ENCODE measurements around the gene AARS2. TPM values are rescaled to one million over a fixed set of nuclear protein-coding genes. Genes with fewer than 3 reads are reported as not detected.
"Not testable (repeated sequence)": the region's sequence is repeated elsewhere in the genome, so short reads cannot be mapped to it uniquely, and the experiment has no call there.

The AARS2 gene
- total RNA-seq, 1 experiment from 2014 or later: 11.6 TPM

GRCh38 chr6:44315951-44316350 is 2.8 kb upstream of the AARS2 start:
- Histone ChIP-seq H3K4me1 (replicated peaks; ENCODE audit: insufficient read depth) (peaks cover 9% of the 10 kb centered on the region), H3K36me3 (ENCODE audit: low read depth) (peaks cover under 1% of the 10 kb centered on the region; the same call in 1 of the 2 replicates), H3K9me3 (ENCODE audit: insufficient read depth, low read depth) (no peaks in the 10 kb centered on the region), H3K4me3 (no peak overlapping the region), H3K9me2 (ENCODE audit: insufficient read depth) (no peaks in the 10 kb centered on the region), H3K79me2 (ENCODE audit: low read depth) (peaks cover 15% of the 10 kb centered on the region), H4K20me1 (ENCODE audit: insufficient read depth) (no peaks in the 10 kb centered on the region), H2AFZ (no peak overlapping the region), H3K27me3 (ENCODE audit: insufficient read depth, low read depth) (peaks cover 47% of the 10 kb centered on the region), H3F3A (ENCODE audit: insufficient read depth, low read depth) (no peaks in the 10 kb centered on the region), H3K4me2 (no peak overlapping the region), H3K27ac (no peak overlapping the region)
- BruUV-seq (replicated peaks): no TSS peak
- intact Hi-C loops (cut with micrococcal nuclease; ENCODE audit: unreplicated experiment): no loop called here
- ChIA-PET CTCF (no interaction called here), POLR2A (ENCODE audit: unreplicated experiment) (interaction anchor here (0.6 kb wide), 1 partner anchor 594 kb away, joined by 4 read pairs; no protein-coding TSS in a partner anchor)
- DNase-seq: no peak
- TF ChIP-seq CTCF (conservative IDR thresholded peaks at IDR 0.05) (no peak), EZH2 (IDR thresholded peaks at IDR 0.05; ENCODE audit: low read depth) (no peak)

- Histone ChIP-seq H3K36me3 (ENCODE audit: low read depth) (peaks cover 5% of the 10 kb centered on the region; the same call in 1 of the 2 replicates), H2AFZ (no peak overlapping the region), H3K4me1 (replicated peaks; ENCODE audit: insufficient read depth) (peaks cover 9% of the 10 kb centered on the region), H4K20me1 (ENCODE audit: insufficient read depth) (no peaks in the 10 kb centered on the region), H3K79me2 (ENCODE audit: low read depth) (peaks cover 15% of the 10 kb centered on the region), H3K4me3 (no peak overlapping the region), H3K4me2 (no peak overlapping the region), H3K9me3 (ENCODE audit: insufficient read depth, low read depth) (no peaks in the 10 kb centered on the region), H3K27ac (no peak overlapping the region), H3K9me2 (ENCODE audit: insufficient read depth) (no peaks in the 10 kb centered on the region), H3F3A (ENCODE audit: insufficient read depth, low read depth) (no peaks in the 10 kb centered on the region), H3K27me3 (ENCODE audit: insufficient read depth, low read depth) (peaks cover 43% of the 10 kb centered on the region)
- CTCF ChIA-PET: no interaction called here
- POLR2A ChIA-PET (ENCODE audit: unreplicated experiment): no interaction called here
- TF ChIP-seq CTCF (conservative IDR thresholded peaks at IDR 0.05) (no peak), EZH2 (IDR thresholded peaks at IDR 0.05; ENCODE audit: low read depth) (no peak)
- DNase-seq: no peak
- BruUV-seq (replicated peaks): no TSS peak
- intact Hi-C loops (cut with micrococcal nuclease; ENCODE audit: unreplicated experiment): no loop called here
Observed at GRCh38 chr6:44315516-44315915, 2.4 kb upstream of the AARS2 start.

GRCh38 chr6:44314657-44315056 is 1.5 kb upstream of the AARS2 start:
- CTCF ChIA-PET; H2AFZ ChIP-seq; intact Hi-C loops (cut with micrococcal nuclease; ENCODE audit: unreplicated experiment); DNase-seq; H3K4me3 ChIP-seq; H3K4me2 ChIP-seq; H3K9me3 ChIP-seq (ENCODE audit: insufficient read depth, low read depth); H3K4me1 ChIP-seq (replicated peaks; ENCODE audit: insufficient read depth); H4K20me1 ChIP-seq (ENCODE audit: insufficient read depth); H3K27ac ChIP-seq; H3F3A ChIP-seq (ENCODE audit: insufficient read depth, low read depth); BruUV-seq (replicated peaks); H3K36me3 ChIP-seq (ENCODE audit: low read depth); POLR2A ChIA-PET (ENCODE audit: unreplicated experiment); H3K9me2 ChIP-seq (ENCODE audit: insufficient read depth): not testable (repeated sequence)
- peaks cover 34% of the 10 kb centered on the region for H3K27me3 ChIP-seq (ENCODE audit: insufficient read depth, low read depth)
- peaks cover 15% of the 10 kb centered on the region for H3K79me2 ChIP-seq (ENCODE audit: low read depth)

- ChIA-PET POLR2A (ENCODE audit: unreplicated experiment) (no interaction called here), CTCF (no interaction called here)
- no peaks in the 10 kb centered on the region for H3K9me3 ChIP-seq (ENCODE audit: insufficient read depth, low read depth)
- peaks cover 6% of the 10 kb centered on the region for H3K27me3 ChIP-seq (ENCODE audit: insufficient read depth, low read depth)
- DNase-seq: no peak
- H3K4me1 ChIP-seq (replicated peaks; ENCODE audit: insufficient read depth): peaks cover 9% of the 10 kb centered on the region
- TF ChIP-seq EZH2 (IDR thresholded peaks at IDR 0.05; ENCODE audit: low read depth) (no peak), CTCF (conservative IDR thresholded peaks at IDR 0.05) (no peak)
- intact Hi-C loops (cut with micrococcal nuclease; ENCODE audit: unreplicated experiment): no loop called here
- no peak overlapping the region for H2AFZ ChIP-seq
- peak overlapping the region; percentile 97 for H3K4me2 ChIP-seq
- H3K79me2 ChIP-seq (ENCODE audit: low read depth): peaks cover 15% of the 10 kb centered on the region
- no TSS peak for BruUV-seq (replicated peaks)
- H3K9me2 ChIP-seq (ENCODE audit: insufficient read depth): no peaks in the 10 kb centered on the region
- peak overlapping the region; percentile 99; the same call in 1 of the 2 replicates for H3K4me3 ChIP-seq
- H3K27ac ChIP-seq: no peak overlapping the region
- no peaks in the 10 kb centered on the region for H4K20me1 ChIP-seq (ENCODE audit: insufficient read depth)
- H3F3A ChIP-seq (ENCODE audit: insufficient read depth, low read depth): no peaks in the 10 kb centered on the region
- peaks cover 5% of the 10 kb centered on the region; the same call in 1 of the 2 replicates for H3K36me3 ChIP-seq (ENCODE audit: low read depth)
Observed at GRCh38 chr6:44311767-44312166, 1.4 kb downstream of the AARS2 start.
